Adrenal gland (tissue), 12 donors: ENCODE results near the gene DCLK2. TPM values are rescaled to one million over a fixed set of nuclear protein-coding genes. Genes with fewer than 3 reads are reported as not detected.
A peak's percentile ranks its signal among the peaks of the same experiment; 100 is the strongest.

Experiments
- DNase-seq, 7 donors: peaks; one replicate each; pipeline ENCODE4 v3.0.0-alpha.2; 2019 to 2020
- H3K27ac ChIP-seq, 5 donors: fragments of 200-600 bp; sonication (generic) in 4 of 5; 1 replicate in 3 of 5; 2 replicates in 2 of 5; pipeline versions ENCODE4 v1.5.1 to v1.8.0; 2016 to 2020; ENCODE audit warnings: mild to moderate bottlenecking in 1 of 5
- H3K27me3 ChIP-seq: fragments of 200-600 bp; 2 replicates; pipeline ENCODE4 v1.8.0; 2021
- H3K36me3 ChIP-seq, 2 donors: fragments of 200-600 bp; replicated peaks in 1 of 2; 1 replicate in 1 of 2; 2 replicates in 1 of 2; pipeline versions ENCODE4 v1.5.1 to v1.8.0; 2018 to 2022
- H3K4me1 ChIP-seq, 2 donors: fragments of 200-600 bp; replicated peaks in 1 of 2; 1 replicate in 1 of 2; 2 replicates in 1 of 2; pipeline versions ENCODE4 v1.5.1 to v1.8.0; 2018 to 2021
- H3K4me3 ChIP-seq, 4 donors: fragments of 200-600 bp; sonication (generic) in 3 of 4; one replicate each; pipeline ENCODE4 v1.5.1; 2016 to 2018
- H3K9me3 ChIP-seq, 3 donors: fragments of 200-600 bp; sonication (generic) in 1 of 3; replicated peaks in 1 of 3; 1 replicate in 2 of 3; 2 replicates in 1 of 3; pipeline versions ENCODE4 v1.5.1 to v1.8.0; 2016 to 2021
- CTCF ChIP-seq, 6 experiments: fragments of 450-650 bp in 4 of 6; fragments of 200-600 bp in 2 of 6; sonication (generic) in 1 of 6; IDR thresholded peaks; 1 replicate in 5 of 6; 2 replicates in 1 of 6; pipeline versions ENCODE4 v1.5.1 to v1.8.0; 2016 to 2021; ENCODE audit warnings: antibody characterized with exemption in 6 of 6, mild to moderate bottlenecking in 2 of 6, moderate library complexity in 1 of 6
- POLR2A ChIP-seq, 2 donors: fragments of 450-650 bp; IDR thresholded peaks; one replicate each; pipeline ENCODE4 v1.6.1; 2017; ENCODE audit warnings: antibody characterized with exemption in 2 of 2, mild to moderate bottlenecking in 2 of 2, moderate library complexity in 1 of 2
- WGBS, 4 donors: extraction: QIAGEN DNeasy Blood & Tissue Kit in 2 of 4; methylation state at CpG; one replicate each; pipeline versions ENCODE4 v1.1.5 to v1.1.7; 2013 to 2017; 5-methylcytosine and 5-hydroxymethylcytosine counted together
- intact Hi-C, 2 donors: fragments of 100-400 bp; cut with DNase I; formaldehyde crosslinking; loops; one replicate each; pipeline versions ENCODE4 v1.14.1 to v1.15.0; 2022 to 2023
- polyA plus RNA-seq, 3 donors: library from polyadenylated mRNA; stranded (reverse); fragments of 200-250 nt in 2 of 3; fragments of 350-450 nt in 1 of 3; fragmentation: Illumina TruSeq in 1 of 3; extraction: RNeasy Lipid Tissue Mini Kit (QIAGEN cat#74804) in 1 of 3; gene quantifications; one replicate each; pipeline ENCODE4 v1.2.3, GENCODE V29; 2013 to 2014
- total RNA-seq, 9 donors: library from RNA; depleted of rRNA in 4 of 9; stranded (reverse); fragments of >200 nt in 4 of 9; fragments of 120-200 nt in 1 of 9; fragmentation: NEBNext Ultra II Directional in 1 of 9; extraction: Animal tissue kit (Norgen Biotek cat#: 25700) in 1 of 9; gene quantifications; one replicate each; pipeline versions ENCODE4 v1.1.0 to v1.2.4, GENCODE V29; 2013 to 2023
- donor health status: healthy with polysubstance abuse.
- donor health status: Bipolar disorder and iron deficiency.
- donor health status: DM: yes; HTN: yes; CAD: no.
- donor health status: DM: no; HTN: no; CAD: no.
- donor health status: DM: no; HTN: no; CAD: no.
- donor health status: DM: yes; HTN: yes; CAD: no.

The DCLK2 gene
- total and polyA plus RNA-seq, 12 donors: 2.9 to 11.4 (median 6.3) TPM

GRCh38 chr4:150235808-150236271 is 157.6 kb downstream of the DCLK2 start:
- H3K4me1 ChIP-seq: peaks cover 4 to 17% of the 10 kb centered on the region in 2 donors
- DNase-seq: no peak
- H3K27ac ChIP-seq: no peak overlapping the region
- intact Hi-C loops: no loop called here
- TF ChIP-seq POLR2A (IDR thresholded peaks at IDR 0.05) (no peak), CTCF (IDR thresholded peaks at IDR 0.05) (no peak)
- H3K4me3 ChIP-seq: no peak overlapping the region
- no peaks in the 10 kb centered on the region for H3K36me3 ChIP-seq
- 79 to 83% (median 80%) methylated on average over 6 of the region's 6 CpGs for WGBS, 4 donors
- H3K27me3 ChIP-seq: no peaks in the 10 kb centered on the region
- H3K9me3 ChIP-seq: no peaks in the 10 kb centered on the region

- no peak for TF ChIP-seq POLR2A (IDR thresholded peaks at IDR 0.05)
- no peak for TF ChIP-seq CTCF (IDR thresholded peaks at IDR 0.05)
- intact Hi-C loops: no loop called here
- no peak for DNase-seq
- Histone ChIP-seq H3K4me3 (no peak overlapping the region), H3K27me3 (no peaks in the 10 kb centered on the region), H3K36me3 (no peaks in the 10 kb centered on the region), H3K9me3 (no peaks in the 10 kb centered on the region), H3K4me1 (peaks cover 4 to 17% of the 10 kb centered on the region in 2 donors), H3K27ac (peak overlapping the region in 1 of 5 donors; percentile 62)
Measured at GRCh38 chr4:150236626-150237025, 158.4 kb downstream of the DCLK2 start.

- intact Hi-C loops: no loop called here
- WGBS, 4 donors: 51 to 59% (median 53%) methylated on average over 6 of the region's 6 CpGs
- no peak for TF ChIP-seq POLR2A (IDR thresholded peaks at IDR 0.05)
- TF ChIP-seq CTCF (IDR thresholded peaks at IDR 0.05): no peak
Measured at GRCh38 chr4:150237110-150237872, 159.0 kb downstream of the DCLK2 start.

GRCh38 chr4:150238591-150238990 is 160.3 kb downstream of the DCLK2 start:
- no peak for TF ChIP-seq POLR2A (IDR thresholded peaks at IDR 0.05)
- TF ChIP-seq CTCF (IDR thresholded peaks at IDR 0.05): no peak
- Histone ChIP-seq H3K4me1 (peaks cover 4 to 17% of the 10 kb centered on the region in 2 donors), H3K4me3 (no peak overlapping the region), H3K36me3 (no peaks in the 10 kb centered on the region), H3K9me3 (no peaks in the 10 kb centered on the region), H3K27ac (no peak overlapping the region), H3K27me3 (no peaks in the 10 kb centered on the region)
- intact Hi-C loops: no loop called here
- WGBS, 4 donors: 93 to 100% (median 98%) methylated on average over 1 of the region's 1 CpG
- DNase-seq: no peak

More at GRCh38 chr4:150237110-150237872, 159.0 kb downstream of the DCLK2 start:
- Histone ChIP-seq H3K27ac (peak overlapping the region in 2 of 5 donors; percentile 18 to 23), H3K9me3 (no peaks in the 10 kb centered on the region), H3K4me3 (no peak overlapping the region), H3K27me3 (no peaks in the 10 kb centered on the region), H3K36me3 (no peaks in the 10 kb centered on the region), H3K4me1 (peaks cover 4 to 17% of the 10 kb centered on the region in 2 donors)
- no peak for DNase-seq
